Peyer's patch (tissue), 4 donors: Measurements from ENCODE around the gene MCF2L2.

Experiments used
- CTCF ChIP-seq, 6 experiments: fragments of 450-650 bp in 4 of 6; fragments of 200-600 bp in 2 of 6; sonication (generic) in 1 of 6; IDR thresholded peaks; one replicate each; pipeline ENCODE4 v1.5.1; 2017 to 2019; ENCODE audit warnings: antibody characterized with exemption in 6 of 6, mild to moderate bottlenecking in 3 of 6, moderate library complexity in 1 of 6
- POLR2A ChIP-seq, 2 donors: fragments of 450-650 bp; IDR thresholded peaks; one replicate each; pipeline ENCODE4 v1.5.1; 2017; ENCODE audit warnings: antibody characterized with exemption in 2 of 2, mild to moderate bottlenecking in 2 of 2, moderate library complexity in 2 of 2

- TF ChIP-seq CTCF (IDR thresholded peaks at IDR 0.05) (no peak), POLR2A (IDR thresholded peaks at IDR 0.05) (no peak)
Measured at GRCh38 chr3:183149915-183150750, 278.3 kb downstream of the MCF2L2 start.
